HTERT RPE-1 (cell line): ENCODE results near the gene CPA5.

Source experiments
- in situ Hi-C: fragments of 300-500 bp; cut with MboI; formaldehyde crosslinking; loops from 4 replicates; pipeline ENCODE4 v1.14.3; 2020; ENCODE audit warnings: low sequenced_read_pairs

CPA5 gene

GRCh38 chr7:130393841-130394411 is 49.3 kb downstream of the CPA5 start:
- in situ Hi-C loops: no loop called here

- in situ Hi-C loops: no loop called here
These were observed 50.0 kb downstream of the CPA5 start for GRCh38 chr7:130394421-130395195.

GRCh38 chr7:130395421-130395820 is 50.8 kb downstream of the CPA5 start:
- in situ Hi-C loops: no loop called here

GRCh38 chr7:130396109-130396508 is 51.5 kb downstream of the CPA5 start:
- in situ Hi-C loops: no loop called here

- in situ Hi-C loops: no loop called here
These were observed 52.6 kb downstream of the CPA5 start for GRCh38 chr7:130397051-130397757.

- in situ Hi-C loops: no loop called here
These were observed 53.1 kb downstream of the CPA5 start for GRCh38 chr7:130397758-130398073.

GRCh38 chr7:130398526-130399090 is 54.0 kb downstream of the CPA5 start:
- in situ Hi-C loops: no loop called here

- in situ Hi-C loops: no loop called here
These were observed 55.5 kb downstream of the CPA5 start for GRCh38 chr7:130400120-130400572.

GRCh38 chr7:130401101-130401500 is 56.5 kb downstream of the CPA5 start:
- in situ Hi-C loops: no loop called here

GRCh38 chr7:130401578-130401977 is 57.0 kb downstream of the CPA5 start:
- in situ Hi-C loops: no loop called here

GRCh38 chr7:130405003-130405402 is 60.4 kb downstream of the CPA5 start:
- in situ Hi-C loops: no loop called here

GRCh38 chr7:130409067-130409711 is 64.6 kb downstream of the CPA5 start:
- in situ Hi-C loops: no loop called here

GRCh38 chr7:130409712-130410072 is 65.1 kb downstream of the CPA5 start:
- in situ Hi-C loops: no loop called here

GRCh38 chr7:130410868-130411541 is 66.4 kb downstream of the CPA5 start:
- in situ Hi-C loops: no loop called here

GRCh38 chr7:130413201-130413600 is 68.6 kb downstream of the CPA5 start:
- in situ Hi-C loops: no loop called here

- in situ Hi-C loops: no loop called here
These were observed 70.4 kb downstream of the CPA5 start for GRCh38 chr7:130415006-130415405.

- in situ Hi-C loops: no loop called here
These were observed 72.6 kb downstream of the CPA5 start for GRCh38 chr7:130417213-130417612.

GRCh38 chr7:130418306-130418705 is 73.7 kb downstream of the CPA5 start:
- in situ Hi-C loops: no loop called here
